ENCODE results near the gene AATF. TPM values are rescaled to one million over a fixed set of nuclear protein-coding genes. Genes with fewer than 3 reads are reported as not detected.

The AATF gene
- total RNA-seq, 1 donor from 2014 or later: 22.5 TPM

GRCh38 chr17:37100231-37100630 lies 151.5 kb downstream of the AATF start:
- no peak for TF ChIP-seq CTCF (IDR thresholded peaks at IDR 0.05; ENCODE audit: partially characterized antibody, unreplicated experiment)
- H3K9me3 Mint-ChIP-seq (ENCODE audit: unreplicated experiment): peaks cover 4% of the 10 kb centered on the region
- H3K36me3 Mint-ChIP-seq (ENCODE audit: unreplicated experiment): peaks cover 6% of the 10 kb centered on the region
- no peaks in the 10 kb centered on the region for H3K27me3 Mint-ChIP-seq (ENCODE audit: unreplicated experiment)
- H3K4me3 Mint-ChIP-seq (ENCODE audit: unreplicated experiment): no peak overlapping the region
- no peak for DNase-seq
- H3K27ac Mint-ChIP-seq (ENCODE audit: unreplicated experiment): no peak overlapping the region
- peaks cover 21% of the 10 kb centered on the region for H3K4me1 Mint-ChIP-seq (ENCODE audit: low read depth, unreplicated experiment)

GRCh38 chr17:37101306-37101705 lies 152.6 kb downstream of the AATF start:
- H3K36me3 Mint-ChIP-seq (ENCODE audit: unreplicated experiment): peaks cover 3% of the 10 kb centered on the region
- no peak for DNase-seq
- H3K9me3 Mint-ChIP-seq (ENCODE audit: unreplicated experiment): peaks cover 4% of the 10 kb centered on the region
- peaks cover 21% of the 10 kb centered on the region for H3K4me1 Mint-ChIP-seq (ENCODE audit: low read depth, unreplicated experiment)
- H3K27me3 Mint-ChIP-seq (ENCODE audit: unreplicated experiment): no peaks in the 10 kb centered on the region
- TF ChIP-seq CTCF (IDR thresholded peaks at IDR 0.05; ENCODE audit: partially characterized antibody, unreplicated experiment): no peak
- H3K27ac Mint-ChIP-seq (ENCODE audit: unreplicated experiment): no peak overlapping the region
- no peak overlapping the region for H3K4me3 Mint-ChIP-seq (ENCODE audit: unreplicated experiment)

GRCh38 chr17:37103231-37103630 lies 154.5 kb downstream of the AATF start:
- no peak for DNase-seq
- H3K27me3 Mint-ChIP-seq (ENCODE audit: unreplicated experiment): no peaks in the 10 kb centered on the region
- no peaks in the 10 kb centered on the region for H3K9me3 Mint-ChIP-seq (ENCODE audit: unreplicated experiment)
- peaks cover 17% of the 10 kb centered on the region for H3K4me1 Mint-ChIP-seq (ENCODE audit: low read depth, unreplicated experiment)
- no peak overlapping the region for H3K27ac Mint-ChIP-seq (ENCODE audit: unreplicated experiment)
- H3K36me3 Mint-ChIP-seq (ENCODE audit: unreplicated experiment): no peaks in the 10 kb centered on the region
- TF ChIP-seq CTCF (IDR thresholded peaks at IDR 0.05; ENCODE audit: partially characterized antibody, unreplicated experiment): no peak
- no peak overlapping the region for H3K4me3 Mint-ChIP-seq (ENCODE audit: unreplicated experiment)

- no peak for TF ChIP-seq CTCF (IDR thresholded peaks at IDR 0.05; ENCODE audit: partially characterized antibody, unreplicated experiment)
- no peak for DNase-seq
- no peaks in the 10 kb centered on the region for H3K36me3 Mint-ChIP-seq (ENCODE audit: unreplicated experiment)
- no peak overlapping the region for H3K4me3 Mint-ChIP-seq (ENCODE audit: unreplicated experiment)
- H3K27me3 Mint-ChIP-seq (ENCODE audit: unreplicated experiment): no peaks in the 10 kb centered on the region
- H3K27ac Mint-ChIP-seq (ENCODE audit: unreplicated experiment): no peak overlapping the region
- no peaks in the 10 kb centered on the region for H3K9me3 Mint-ChIP-seq (ENCODE audit: unreplicated experiment)
- H3K4me1 Mint-ChIP-seq (ENCODE audit: low read depth, unreplicated experiment): peaks cover 12% of the 10 kb centered on the region
Observed at GRCh38 chr17:37106049-37106448, 157.3 kb downstream of the AATF start.

Small RNA genes within 50 kb of the gene (microRNA-seq; reads per million reads assigned to microRNA genes)
- not detected for gene MIR2909 (ENCODE audit: unreplicated experiment)

Other genes starting within 250 kb of the AATF start
- gene LHX1, start 11.5 kb upstream of the AATF start, total RNA-seq (ENCODE audit: unreplicated experiment): 2.6 TPM